ENCODE data around the gene FNDC11. TPM values are rescaled to one million over a fixed set of nuclear protein-coding genes. Genes with fewer than 3 reads are reported as not detected.

The FNDC11 gene
- total and polyA plus RNA-seq, 2 of the 13 experiments (the other 11 are each of a cell fraction or from before 2014, with no cell fraction given): 0.07 TPM; not detected in 1

GRCh38 chr20:63544241-63544957, 9.6 kb upstream of the FNDC11 start (continued):
- TF ChIP-seq RERE (CRISPR knock-in tag; IDR thresholded peaks at IDR 0.05; ENCODE audit: low read depth) (no peak), XRCC5 (optimal IDR thresholded peaks at IDR 0.05; ENCODE audit: low read length) (peak; percentile 81), HMG20B (CRISPR knock-in tag; conservative IDR thresholded peaks at IDR 0.05) (no peak), SP2 (CRISPR knock-in tag; IDR thresholded peaks at IDR 0.05) (peak; percentile 28; the same call in 1 of the 2 replicates), ZNF747 (CRISPR knock-in tag; IDR thresholded peaks at IDR 0.05; ENCODE audit: borderline replicate concordance) (no peak), TARDBP (CRISPR knock-in tag; IDR thresholded peaks at IDR 0.05) (no peak), HMGXB3 (CRISPR knock-in tag; IDR thresholded peaks at IDR 0.05; ENCODE audit: borderline replicate concordance) (no peak), ZNF713 (CRISPR knock-in tag; IDR thresholded peaks at IDR 0.05) (no peak), ERF (CRISPR knock-in tag; IDR thresholded peaks at IDR 0.05) (no peak), TP53 (CRISPR knock-in tag; conservative IDR thresholded peaks at IDR 0.05) (no peak), NFE2L1 (CRISPR knock-in tag; IDR thresholded peaks at IDR 0.05; ENCODE audit: borderline replicate concordance) (no peak), ZNF136 (CRISPR knock-in tag; IDR thresholded peaks at IDR 0.05; ENCODE audit: low read depth) (no peak)
- TF ChIP-seq, protein P1, sequence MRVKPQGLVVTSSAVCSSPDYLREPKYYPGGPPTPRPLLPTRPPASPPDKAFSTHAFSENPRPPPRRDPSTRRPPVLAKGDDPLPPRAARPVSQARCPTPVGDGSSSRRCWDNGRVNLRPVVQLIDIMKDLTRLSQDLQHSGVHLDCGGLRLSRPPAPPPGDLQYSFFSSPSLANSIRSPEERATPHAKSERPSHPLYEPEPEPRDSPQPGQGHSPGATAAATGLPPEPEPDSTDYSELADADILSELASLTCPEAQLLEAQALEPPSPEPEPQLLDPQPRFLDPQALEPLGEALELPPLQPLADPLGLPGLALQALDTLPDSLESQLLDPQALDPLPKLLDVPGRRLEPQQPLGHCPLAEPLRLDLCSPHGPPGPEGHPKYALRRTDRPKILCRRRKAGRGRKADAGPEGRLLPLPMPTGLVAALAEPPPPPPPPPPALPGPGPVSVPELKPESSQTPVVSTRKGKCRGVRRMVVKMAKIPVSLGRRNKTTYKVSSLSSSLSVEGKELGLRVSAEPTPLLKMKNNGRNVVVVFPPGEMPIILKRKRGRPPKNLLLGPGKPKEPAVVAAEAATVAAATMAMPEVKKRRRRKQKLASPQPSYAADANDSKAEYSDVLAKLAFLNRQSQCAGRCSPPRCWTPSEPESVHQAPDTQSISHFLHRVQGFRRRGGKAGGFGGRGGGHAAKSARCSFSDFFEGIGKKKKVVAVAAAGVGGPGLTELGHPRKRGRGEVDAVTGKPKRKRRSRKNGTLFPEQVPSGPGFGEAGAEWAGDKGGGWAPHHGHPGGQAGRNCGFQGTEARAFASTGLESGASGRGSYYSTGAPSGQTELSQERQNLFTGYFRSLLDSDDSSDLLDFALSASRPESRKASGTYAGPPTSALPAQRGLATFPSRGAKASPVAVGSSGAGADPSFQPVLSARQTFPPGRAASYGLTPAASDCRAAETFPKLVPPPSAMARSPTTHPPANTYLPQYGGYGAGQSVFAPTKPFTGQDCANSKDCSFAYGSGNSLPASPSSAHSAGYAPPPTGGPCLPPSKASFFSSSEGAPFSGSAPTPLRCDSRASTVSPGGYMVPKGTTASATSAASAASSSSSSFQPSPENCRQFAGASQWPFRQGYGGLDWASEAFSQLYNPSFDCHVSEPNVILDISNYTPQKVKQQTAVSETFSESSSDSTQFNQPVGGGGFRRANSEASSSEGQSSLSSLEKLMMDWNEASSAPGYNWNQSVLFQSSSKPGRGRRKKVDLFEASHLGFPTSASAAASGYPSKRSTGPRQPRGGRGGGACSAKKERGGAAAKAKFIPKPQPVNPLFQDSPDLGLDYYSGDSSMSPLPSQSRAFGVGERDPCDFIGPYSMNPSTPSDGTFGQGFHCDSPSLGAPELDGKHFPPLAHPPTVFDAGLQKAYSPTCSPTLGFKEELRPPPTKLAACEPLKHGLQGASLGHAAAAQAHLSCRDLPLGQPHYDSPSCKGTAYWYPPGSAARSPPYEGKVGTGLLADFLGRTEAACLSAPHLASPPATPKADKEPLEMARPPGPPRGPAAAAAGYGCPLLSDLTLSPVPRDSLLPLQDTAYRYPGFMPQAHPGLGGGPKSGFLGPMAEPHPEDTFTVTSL (CRISPR knock-in tag; IDR thresholded peaks at IDR 0.05; ENCODE audit: borderline replicate concordance): no peak

All from HepG2 (cell line).